ENCODE results near the gene ATP9A. TPM values are rescaled to one million over a fixed set of nuclear protein-coding genes. Genes with fewer than 3 reads are reported as not detected.
A peak's percentile ranks its signal among the peaks of the same experiment; 100 is the strongest.

Gene ATP9A
- total and polyA plus RNA-seq, 12 donors = 3.4 to 32.1 (median 24.6) TPM

- 81 to 86% methylated on average over 5 of the region's 5 CpGs for WGBS, 2 donors
Measured at GRCh38 chr20:51807720-51808250, 39.6 kb upstream of the ATP9A start.

GRCh38 chr20:51804754-51805153 is 36.6 kb upstream of the ATP9A start:
- Histone ChIP-seq H3K4me3 (no peak overlapping the region), H3K4me1 (peaks cover 2 to 25% (median 18%) of the 10 kb centered on the region in 9 donors), H3K27ac (no peak overlapping the region), H3K9me3 (no peaks in the 10 kb centered on the region), H3K36me3 (no peaks in the 10 kb centered on the region), H3K27me3 (peaks cover 0 to 59% (median 35%) of the 10 kb centered on the region in 7 donors)
- WGBS, 2 donors = 75 to 76% methylated on average over 7 of the region's 7 CpGs
- no peak for DNase-seq
- no peak for ATAC-seq
- TF ChIP-seq, protein P1, sequence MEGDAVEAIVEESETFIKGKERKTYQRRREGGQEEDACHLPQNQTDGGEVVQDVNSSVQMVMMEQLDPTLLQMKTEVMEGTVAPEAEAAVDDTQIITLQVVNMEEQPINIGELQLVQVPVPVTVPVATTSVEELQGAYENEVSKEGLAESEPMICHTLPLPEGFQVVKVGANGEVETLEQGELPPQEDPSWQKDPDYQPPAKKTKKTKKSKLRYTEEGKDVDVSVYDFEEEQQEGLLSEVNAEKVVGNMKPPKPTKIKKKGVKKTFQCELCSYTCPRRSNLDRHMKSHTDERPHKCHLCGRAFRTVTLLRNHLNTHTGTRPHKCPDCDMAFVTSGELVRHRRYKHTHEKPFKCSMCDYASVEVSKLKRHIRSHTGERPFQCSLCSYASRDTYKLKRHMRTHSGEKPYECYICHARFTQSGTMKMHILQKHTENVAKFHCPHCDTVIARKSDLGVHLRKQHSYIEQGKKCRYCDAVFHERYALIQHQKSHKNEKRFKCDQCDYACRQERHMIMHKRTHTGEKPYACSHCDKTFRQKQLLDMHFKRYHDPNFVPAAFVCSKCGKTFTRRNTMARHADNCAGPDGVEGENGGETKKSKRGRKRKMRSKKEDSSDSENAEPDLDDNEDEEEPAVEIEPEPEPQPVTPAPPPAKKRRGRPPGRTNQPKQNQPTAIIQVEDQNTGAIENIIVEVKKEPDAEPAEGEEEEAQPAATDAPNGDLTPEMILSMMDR (IDR thresholded peaks at IDR 0.05) = no peak
- intact Hi-C loops (cut with DNase I) = loop anchor here in 8 of 10 donors (5.0 to 10.0 kb wide), 2 partner anchors 278 to 280 kb away; no protein-coding TSS in a partner anchor

More at GRCh38 chr20:51807720-51808250, 39.6 kb upstream of the ATP9A start:
- Histone ChIP-seq H3K4me3 (no peak overlapping the region), H3K27me3 (peaks cover 0 to 29% (median 6%) of the 10 kb centered on the region in 7 donors), H3K36me3 (no peaks in the 10 kb centered on the region), H3K27ac (no peak overlapping the region), H3K9me3 (no peaks in the 10 kb centered on the region), H3K4me1 (no peaks in the 10 kb centered on the region)
- ATAC-seq (no peak), DNase-seq (no peak)
- intact Hi-C loops (cut with DNase I) = loop anchor here in 6 of 10 donors (10.0 kb wide), 1 partner anchor 277 kb away; no protein-coding TSS in a partner anchor
- TF ChIP-seq, protein P1 (IDR thresholded peaks at IDR 0.05) = no peak

- ATAC-seq = no peak
- DNase-seq = no peak
- intact Hi-C loops (cut with DNase I) = loop anchor here in 8 of 10 donors (5.0 to 10.0 kb wide), 2 partner anchors 279 to 282 kb away; no protein-coding TSS in a partner anchor
- no peak overlapping the region for H3K27ac ChIP-seq
- H3K4me1 ChIP-seq = peaks cover 2 to 25% (median 19%) of the 10 kb centered on the region in 9 donors
- TF ChIP-seq, protein P1 (IDR thresholded peaks at IDR 0.05) = no peak
- H3K9me3 ChIP-seq = no peaks in the 10 kb centered on the region
- H3K36me3 ChIP-seq = no peaks in the 10 kb centered on the region
- peaks cover 0 to 74% (median 49%) of the 10 kb centered on the region in 7 donors for H3K27me3 ChIP-seq
- WGBS, 2 donors = 70 to 77% methylated on average over 4 of the region's 4 CpGs
- H3K4me3 ChIP-seq = no peak overlapping the region
Measured at GRCh38 chr20:51803148-51803854, 35.1 kb upstream of the ATP9A start.

- TF ChIP-seq, protein P1 (IDR thresholded peaks at IDR 0.05) = no peak
- Histone ChIP-seq H3K9me3 (no peaks in the 10 kb centered on the region), H3K27ac (no peak within 1 kb of the TSS), H3K4me3 (peak within 1 kb of the TSS; percentile 29 to 59 (median 51)), H3K4me1 (peaks cover 2 to 25% (median 19%) of the 10 kb centered on the region in 9 donors), H3K27me3 (peaks cover 0 to 84% (median 57%) of the 10 kb centered on the region in 7 donors), H3K36me3 (no peaks in the 10 kb centered on the region)
- no peak for DNase-seq
- 11 to 12% methylated on average over 41 to 44 of the region's 44 CpGs for WGBS, 2 donors
- ATAC-seq = no peak
- intact Hi-C loops (cut with DNase I) = loop anchor here in 8 of 10 donors (5.0 to 10.0 kb wide), 2 partner anchors 280 to 283 kb away; no protein-coding TSS in a partner anchor
Measured at GRCh38 chr20:51802170-51802751, 34.1 kb upstream of the ATP9A start, which contains the start of gene SALL4. Gene SALL4 (minus strand): TSS chr20:51802521. CDS start chr20:51802408, 113 bp downstream.
